Activated T-cell treated with anti-CD3 and anti-CD28 coated beads, Interleukin-2, amount 50 U/mL, for 4 hours (primary cell): ENCODE results near the gene MCF2L. TPM values are rescaled to one million over a fixed set of nuclear protein-coding genes. Genes with fewer than 3 reads are reported as not detected.

Experiments used
- ATAC-seq, 2 donors: fragments of 200-7000 bp; cut with Tn5 transposase; one replicate each; pipeline ENCODE4 v1.10.0; 2021
- DNase-seq: peaks from one replicate; pipeline ENCODE4 v3.0.0-alpha.2; 2020
- H3K27me3 Mint-ChIP-seq: one replicate; pipeline ENCODE4 v1.8.0; 2021; ENCODE audit warnings: low read depth, mixed read lengths
- H3K36me3 Mint-ChIP-seq: one replicate; pipeline ENCODE4 v1.8.0; 2022; ENCODE audit warnings: mixed read lengths; ENCODE audit not compliant: insufficient read depth
- H3K4me1 Mint-ChIP-seq: one replicate; pipeline ENCODE4 v1.8.0; 2021; ENCODE audit warnings: low read depth, mixed read lengths
- H3K4me3 Mint-ChIP-seq: one replicate; pipeline ENCODE4 v1.8.0; 2021; ENCODE audit warnings: mild to moderate bottlenecking, moderate library complexity, mixed read lengths
- H3K9me3 Mint-ChIP-seq: one replicate; pipeline ENCODE4 v1.8.0; 2021; ENCODE audit warnings: mixed read lengths
- total RNA-seq, 3 donors: library from RNA; stranded (reverse); gene quantifications; one replicate each; pipeline ENCODE4 v1.2.1, GENCODE V29; 2021

Gene MCF2L
- total RNA-seq, 3 donors from 2014 or later = 8.6 to 9.3 (median 8.9) TPM

- ATAC-seq (no peak), DNase-seq (no peak)
- H3K4me1 Mint-ChIP-seq = no peaks in the 10 kb centered on the region
- peaks cover 5% of the 10 kb centered on the region for H3K27me3 Mint-ChIP-seq
- H3K4me3 Mint-ChIP-seq = no peak overlapping the region
- H3K9me3 Mint-ChIP-seq = no peaks in the 10 kb centered on the region
- no peaks in the 10 kb centered on the region for H3K36me3 Mint-ChIP-seq
Observed at GRCh38 chr13:112955271-112955937, 13.6 kb upstream of the MCF2L start.

DNA sequence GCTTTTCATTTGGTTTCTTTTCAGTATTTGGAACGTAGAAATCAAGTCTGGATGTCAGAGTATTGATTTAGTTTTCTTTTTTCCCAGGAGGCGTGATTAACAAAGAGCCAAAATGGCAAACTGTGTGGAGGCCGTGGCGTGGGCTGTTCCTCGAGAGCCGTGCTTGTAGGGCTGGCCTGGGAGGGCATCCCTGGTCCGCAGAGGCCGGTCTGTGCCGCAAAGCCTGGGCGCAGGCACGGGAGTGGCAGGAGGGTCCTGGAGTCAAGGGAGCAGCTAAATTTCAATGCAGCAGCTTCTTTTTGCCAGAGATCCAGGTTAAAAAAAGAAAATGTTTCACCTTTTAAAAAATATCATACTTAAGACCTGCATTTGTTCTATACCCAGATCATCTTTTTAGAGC is 13.1 kb upstream of the MCF2L start:
- Mint-ChIP-seq H3K4me3 (no peak overlapping the region), H3K27me3 (peaks cover 5% of the 10 kb centered on the region), H3K36me3 (no peaks in the 10 kb centered on the region), H3K9me3 (no peaks in the 10 kb centered on the region), H3K4me1 (no peaks in the 10 kb centered on the region)
- DNase-seq (no peak), ATAC-seq (no peak)

DNA sequence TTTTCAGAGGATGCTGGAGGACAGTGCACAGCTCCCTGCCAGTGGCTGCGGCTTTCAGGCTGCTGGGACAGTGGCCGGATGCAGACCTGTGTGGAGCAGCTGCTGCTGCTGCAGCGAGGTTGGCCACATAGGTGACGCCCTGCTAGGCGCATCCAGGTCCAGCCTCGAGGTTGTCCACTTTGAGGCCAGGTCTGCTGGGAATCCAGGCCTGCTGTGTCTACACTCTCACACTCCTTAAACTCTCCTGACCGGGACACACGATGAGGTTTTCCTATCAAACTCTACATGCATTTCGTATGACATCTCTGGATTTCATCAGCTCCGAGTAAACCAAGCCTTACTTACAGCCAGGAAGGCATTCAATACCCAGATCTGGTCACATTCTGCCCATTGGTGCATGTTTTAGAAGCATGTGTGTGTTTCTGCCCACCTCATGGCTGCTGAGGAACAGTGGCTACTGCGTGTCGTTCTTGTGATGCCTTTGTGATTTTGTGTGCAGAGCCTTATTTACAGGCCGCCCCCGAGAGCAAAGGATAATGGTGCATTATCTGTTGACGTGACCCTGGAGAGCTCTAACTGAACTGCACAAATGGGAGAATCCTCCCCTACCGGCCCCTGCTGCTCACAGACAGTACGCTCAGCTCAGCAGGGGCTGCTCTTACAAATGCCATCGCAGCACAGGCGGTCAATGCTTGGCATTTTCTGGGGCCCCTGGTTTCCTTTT is 12.3 kb upstream of the MCF2L start:
- no peak for DNase-seq
- Mint-ChIP-seq H3K4me3 (no peak overlapping the region), H3K27me3 (peaks cover 1% of the 10 kb centered on the region), H3K4me1 (no peaks in the 10 kb centered on the region), H3K9me3 (no peaks in the 10 kb centered on the region), H3K36me3 (no peaks in the 10 kb centered on the region)
- no peak for ATAC-seq

GRCh38 chr13:112957295-112957677 is 11.7 kb upstream of the MCF2L start:
- no peak for ATAC-seq
- H3K9me3 Mint-ChIP-seq = no peaks in the 10 kb centered on the region
- H3K4me3 Mint-ChIP-seq = no peak overlapping the region
- no peaks in the 10 kb centered on the region for H3K36me3 Mint-ChIP-seq
- no peaks in the 10 kb centered on the region for H3K4me1 Mint-ChIP-seq
- no peaks in the 10 kb centered on the region for H3K27me3 Mint-ChIP-seq
- DNase-seq = no peak

DNA sequence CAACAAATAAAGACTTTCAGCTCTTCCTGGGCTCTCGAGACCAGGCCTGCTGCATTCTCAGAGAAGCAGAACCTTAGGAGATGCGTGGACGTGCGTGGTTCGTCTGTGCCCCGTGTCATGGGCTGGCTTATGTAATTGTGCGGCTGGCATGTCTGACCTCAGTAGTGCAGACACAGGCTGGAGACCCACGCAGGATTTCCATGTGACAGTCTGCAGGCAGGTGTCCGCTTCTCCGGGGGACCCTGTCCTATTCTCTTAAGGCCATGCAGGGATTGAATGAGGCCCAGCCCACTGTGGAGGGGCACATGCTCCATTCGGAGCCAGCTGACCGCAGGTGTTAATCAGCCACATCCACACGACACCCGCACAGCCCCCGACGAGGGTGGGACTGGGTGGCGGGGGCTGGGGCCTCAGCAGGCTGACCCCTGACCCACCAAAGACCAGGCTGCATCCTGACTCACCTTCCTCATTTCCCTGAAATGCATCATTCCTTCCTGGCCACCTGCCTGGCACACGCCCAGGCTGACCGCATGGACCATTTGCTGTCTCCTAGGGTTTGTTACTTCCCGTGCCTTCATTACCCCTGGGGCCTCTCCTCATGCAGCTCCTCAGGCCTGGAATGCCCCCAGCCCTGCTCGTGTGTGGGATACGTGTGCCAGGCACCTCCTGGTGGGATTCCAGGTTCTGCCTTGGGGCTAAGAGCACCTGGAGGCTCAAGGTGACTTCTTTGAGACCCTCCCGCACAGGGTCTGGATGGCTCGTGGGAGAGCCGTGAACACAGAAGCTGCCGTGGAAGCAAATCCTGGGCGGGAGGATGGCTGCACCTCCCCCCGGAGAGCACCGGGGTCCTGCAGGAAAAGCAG is 10.7 kb upstream of the MCF2L start:
- ATAC-seq = no peak
- no peak overlapping the region for H3K4me3 Mint-ChIP-seq
- no peaks in the 10 kb centered on the region for H3K36me3 Mint-ChIP-seq
- no peak for DNase-seq
- no peaks in the 10 kb centered on the region for H3K27me3 Mint-ChIP-seq
- no peaks in the 10 kb centered on the region for H3K4me1 Mint-ChIP-seq
- no peaks in the 10 kb centered on the region for H3K9me3 Mint-ChIP-seq

DNA sequence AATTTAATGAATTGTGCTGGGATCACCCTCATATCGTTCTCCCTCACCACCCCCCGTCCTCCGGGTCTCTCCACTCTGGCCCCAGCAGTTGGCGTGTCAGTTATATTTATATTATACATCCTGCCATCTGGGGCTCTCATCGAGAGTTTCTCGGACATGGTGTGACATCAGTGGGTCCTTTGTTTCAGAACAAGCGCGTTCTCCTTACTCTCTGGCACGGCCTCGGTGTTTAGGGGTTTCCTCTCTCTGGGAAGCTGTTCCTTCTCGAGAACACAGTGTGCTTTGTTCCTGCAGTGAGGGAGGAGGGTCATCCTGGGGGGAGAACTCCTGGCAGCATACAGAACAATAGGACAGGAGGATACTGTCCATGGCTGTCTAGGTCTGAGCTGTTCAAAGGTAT is 9.8 kb upstream of the MCF2L start:
- ATAC-seq = no peak
- Mint-ChIP-seq H3K27me3 (no peaks in the 10 kb centered on the region), H3K9me3 (no peaks in the 10 kb centered on the region), H3K36me3 (no peaks in the 10 kb centered on the region), H3K4me1 (no peaks in the 10 kb centered on the region), H3K4me3 (no peak overlapping the region)
- DNase-seq = no peak

- no peak for DNase-seq
- no peaks in the 10 kb centered on the region for H3K27me3 Mint-ChIP-seq
- H3K9me3 Mint-ChIP-seq = no peaks in the 10 kb centered on the region
- ATAC-seq = no peak
- no peak overlapping the region for H3K4me3 Mint-ChIP-seq
- H3K4me1 Mint-ChIP-seq = no peaks in the 10 kb centered on the region
- H3K36me3 Mint-ChIP-seq = no peaks in the 10 kb centered on the region
Observed at GRCh38 chr13:112959701-112960542, 9.1 kb upstream of the MCF2L start.

DNA sequence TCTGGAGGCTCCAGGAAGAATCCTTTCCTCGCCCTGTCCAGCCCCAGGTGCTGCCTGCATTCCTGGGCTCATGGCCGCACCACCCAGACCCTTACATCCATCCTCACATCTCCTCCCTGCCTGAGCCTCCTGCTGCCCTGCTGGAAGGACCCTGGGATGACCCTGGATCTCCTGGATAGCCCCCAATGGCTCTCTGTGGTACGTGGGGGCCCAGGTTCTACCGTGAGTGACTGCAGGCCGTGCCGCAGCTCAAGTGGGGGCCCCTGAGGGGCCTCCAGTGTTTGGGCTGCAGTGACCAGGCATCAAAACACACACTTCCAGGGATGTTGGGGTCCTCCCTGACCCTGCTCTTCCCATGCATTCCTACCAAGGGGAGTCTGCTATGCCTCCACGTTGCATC is 8.3 kb upstream of the MCF2L start:
- Mint-ChIP-seq H3K9me3 (no peaks in the 10 kb centered on the region), H3K4me3 (no peak overlapping the region), H3K4me1 (no peaks in the 10 kb centered on the region), H3K27me3 (no peaks in the 10 kb centered on the region), H3K36me3 (no peaks in the 10 kb centered on the region)
- DNase-seq = no peak
- ATAC-seq = no peak

GRCh38 chr13:112961457-112962369 is 7.3 kb upstream of the MCF2L start:
- H3K9me3 Mint-ChIP-seq = no peaks in the 10 kb centered on the region
- no peak for ATAC-seq

GRCh38 chr13:112962396-112962795 is 6.6 kb upstream of the MCF2L start:
- no peaks in the 10 kb centered on the region for H3K27me3 Mint-ChIP-seq
- H3K36me3 Mint-ChIP-seq = no peaks in the 10 kb centered on the region
- peaks cover 2% of the 10 kb centered on the region for H3K4me1 Mint-ChIP-seq
- ATAC-seq = no peak
- DNase-seq = no peak
- no peaks in the 10 kb centered on the region for H3K9me3 Mint-ChIP-seq
- no peak overlapping the region for H3K4me3 Mint-ChIP-seq

More at GRCh38 chr13:112961457-112962369, 7.3 kb upstream of the MCF2L start:
- Mint-ChIP-seq H3K4me3 (no peak overlapping the region), H3K27me3 (no peaks in the 10 kb centered on the region), H3K4me1 (peaks cover 2% of the 10 kb centered on the region), H3K36me3 (no peaks in the 10 kb centered on the region)
- DNase-seq = no peak

GRCh38 chr13:112962911-112963625 is 5.9 kb upstream of the MCF2L start:
- Mint-ChIP-seq H3K4me1 (peaks cover 3% of the 10 kb centered on the region), H3K27me3 (no peaks in the 10 kb centered on the region), H3K36me3 (no peaks in the 10 kb centered on the region), H3K9me3 (no peaks in the 10 kb centered on the region), H3K4me3 (no peak overlapping the region)
- DNase-seq = no peak
- no peak for ATAC-seq

- Mint-ChIP-seq H3K36me3 (no peaks in the 10 kb centered on the region), H3K4me3 (no peak overlapping the region), H3K4me1 (peaks cover 5% of the 10 kb centered on the region), H3K9me3 (no peaks in the 10 kb centered on the region), H3K27me3 (no peaks in the 10 kb centered on the region)
- ATAC-seq (no peak), DNase-seq (no peak)
Observed at GRCh38 chr13:112963641-112964040, 5.4 kb upstream of the MCF2L start.
